Stomach (tissue), 19 donors: ENCODE results near the gene GEMIN4. TPM values are rescaled to one million over a fixed set of nuclear protein-coding genes. Genes with fewer than 3 reads are reported as not detected.

ENCODE experiments used
- DNase-seq, 2 donors: peaks; one replicate each; pipeline versions ENCODE4 v3.0.0 to v3.0.0-alpha.2; 2013 to 2019
- H3K27ac ChIP-seq, 5 donors: fragments of 200-600 bp in 4 of 5; sonication (generic) in 4 of 5; one replicate each; pipeline ENCODE4 v1.5.1; 2013 to 2019; ENCODE audit warnings: mild to moderate bottlenecking in 1 of 5, moderate library complexity in 1 of 5
- H3K27me3 ChIP-seq, 3 donors: fragments of 200-600 bp; sonication (generic); one replicate each; pipeline ENCODE4 v1.5.1; 2017 to 2019; ENCODE audit warnings: mixed run types in 1 of 3
- H3K36me3 ChIP-seq, 4 donors: fragments of 200-600 bp; sonication (generic); 1 replicate in 3 of 4; 2 replicates in 1 of 4; pipeline ENCODE4 v1.5.1; 2016 to 2019
- H3K4me1 ChIP-seq, 4 donors: fragments of 200-600 bp; sonication (generic); one replicate each; pipeline ENCODE4 v1.5.1; 2016 to 2019
- H3K4me3 ChIP-seq, 4 donors: fragments of 200-600 bp; sonication (generic) in 3 of 4; one replicate each; pipeline ENCODE4 v1.5.1; 2016 to 2019; ENCODE audit warnings: mild to moderate bottlenecking in 1 of 4
- H3K9me3 ChIP-seq, 4 donors: fragments of 200-600 bp; sonication (generic); one replicate each; pipeline ENCODE4 v1.5.1; 2016 to 2019
- EP300 ChIP-seq: sonication (generic); formaldehyde crosslinking; IDR thresholded peaks from one replicate; pipeline ENCODE4 v1.6.1; 2017; ENCODE audit warnings: antibody characterized with exemption
- POLR2A ChIP-seq, 4 donors: fragments of 450-650 bp; IDR thresholded peaks; one replicate each; pipeline ENCODE4 v1.6.1; 2016; ENCODE audit warnings: antibody characterized with exemption in 4 of 4, control low read depth in 2 of 4, mild to moderate bottlenecking in 1 of 4, moderate library complexity in 1 of 4
- POLR2AphosphoS5 ChIP-seq, 3 donors: sonication (generic); formaldehyde crosslinking; IDR thresholded peaks; one replicate each; pipeline ENCODE4 v1.6.1; 2016; ENCODE audit warnings: antibody characterized with exemption in 3 of 3
- whole genome bisulfite sequencing, 5 donors: extraction: QIAGEN DNeasy Blood & Tissue Kit in 3 of 5; methylation state at CpG; one replicate each; pipeline versions ENCODE4 v1.1.5 to v1.1.7; 2013 to 2018; 5-methylcytosine and 5-hydroxymethylcytosine counted together
- intact Hi-C: fragments of 100-400 bp; cut with DNase I; formaldehyde crosslinking; loops from one replicate; pipeline ENCODE4 v1.15.1; 2023; ENCODE audit warnings: low total_unique reads
- long read RNA-seq, 10 donors: transcript quantifications; one replicate each; lab custom pipeline, GENCODE V29; 2026
- polyA plus RNA-seq, 3 donors: library from polyadenylated mRNA; stranded (reverse); fragments of 200-250 nt; gene quantifications; one replicate each; pipeline ENCODE4 v1.2.3, GENCODE V29; 2013
- total RNA-seq, 5 donors: library from RNA; depleted of rRNA; stranded (reverse); fragments of >200 nt; gene quantifications; one replicate each; pipeline versions ENCODE4 v1.1.0 to v1.2.3, GENCODE V29; 2014 to 2016
- TF ChIP-seq, protein P1 (sequence below), 7 experiments: fragments of 450-650 bp in 4 of 7; fragments of 200-600 bp in 3 of 7; sonication (generic) in 3 of 7; IDR thresholded peaks; one replicate each; pipeline ENCODE4 v1.5.1; 2016 to 2019; ENCODE audit warnings: antibody characterized with exemption in 7 of 7, control low read depth in 2 of 7, mild to moderate bottlenecking in 1 of 7
- donor health status: healthy with polysubstance abuse.
- donor health status: Bipolar disorder and iron deficiency.
- donor health status: healthy.

Gene GEMIN4
- 10 to 100 TPM in 3 of 5 donors, 1 to 10 TPM in 2; 8.2 to 92.4 (median 21.4) TPM for total RNA-seq
- 10 to 100 TPM in 1 of 3 donors, 1 to 10 TPM in 2; 5.7 to 11.1 (median 7.8) TPM for polyA plus RNA-seq
- long read RNA-seq, donor 1, full-length matches to known transcripts = 6 of 6 reads
- long read RNA-seq, donor 1, partial matches to known transcripts = 0 of 6 reads
- long read RNA-seq, donor 1, other reads (novel, unspliced or antisense) = 0 of 6 reads
- long read RNA-seq, donor 2, full-length matches to known transcripts = 15 of 15 reads
- long read RNA-seq, donor 2, partial matches to known transcripts = 0 of 15 reads
- long read RNA-seq, donor 2, other reads (novel, unspliced or antisense) = 0 of 15 reads
- long read RNA-seq, donor 3, full-length matches to known transcripts = 18 of 18 reads
- long read RNA-seq, donor 3, partial matches to known transcripts = 0 of 18 reads
- long read RNA-seq, donor 3, other reads (novel, unspliced or antisense) = 0 of 18 reads
- long read RNA-seq, donor 4 = 0 reads
- long read RNA-seq, donor 5, full-length matches to known transcripts = 23 of 23 reads
- long read RNA-seq, donor 5, partial matches to known transcripts = 0 of 23 reads
- long read RNA-seq, donor 5, other reads (novel, unspliced or antisense) = 0 of 23 reads
- long read RNA-seq, donor 6, full-length matches to known transcripts = 40 of 40 reads
- long read RNA-seq, donor 6, partial matches to known transcripts = 0 of 40 reads
- long read RNA-seq, donor 6, other reads (novel, unspliced or antisense) = 0 of 40 reads
- long read RNA-seq, donor 7, full-length matches to known transcripts = 18 of 18 reads
- long read RNA-seq, donor 7, partial matches to known transcripts = 0 of 18 reads
- long read RNA-seq, donor 7, other reads (novel, unspliced or antisense) = 0 of 18 reads
- long read RNA-seq, donor 8, full-length matches to known transcripts = 20 of 20 reads
- long read RNA-seq, donor 8, partial matches to known transcripts = 0 of 20 reads
- long read RNA-seq, donor 8, other reads (novel, unspliced or antisense) = 0 of 20 reads
- long read RNA-seq, donor 9, full-length matches to known transcripts = 24 of 24 reads
- long read RNA-seq, donor 9, partial matches to known transcripts = 0 of 24 reads
- long read RNA-seq, donor 9, other reads (novel, unspliced or antisense) = 0 of 24 reads
- long read RNA-seq, donor 10, full-length matches to known transcripts = 4 of 4 reads
- long read RNA-seq, donor 10, partial matches to known transcripts = 0 of 4 reads
- long read RNA-seq, donor 10, other reads (novel, unspliced or antisense) = 0 of 4 reads

DNA sequence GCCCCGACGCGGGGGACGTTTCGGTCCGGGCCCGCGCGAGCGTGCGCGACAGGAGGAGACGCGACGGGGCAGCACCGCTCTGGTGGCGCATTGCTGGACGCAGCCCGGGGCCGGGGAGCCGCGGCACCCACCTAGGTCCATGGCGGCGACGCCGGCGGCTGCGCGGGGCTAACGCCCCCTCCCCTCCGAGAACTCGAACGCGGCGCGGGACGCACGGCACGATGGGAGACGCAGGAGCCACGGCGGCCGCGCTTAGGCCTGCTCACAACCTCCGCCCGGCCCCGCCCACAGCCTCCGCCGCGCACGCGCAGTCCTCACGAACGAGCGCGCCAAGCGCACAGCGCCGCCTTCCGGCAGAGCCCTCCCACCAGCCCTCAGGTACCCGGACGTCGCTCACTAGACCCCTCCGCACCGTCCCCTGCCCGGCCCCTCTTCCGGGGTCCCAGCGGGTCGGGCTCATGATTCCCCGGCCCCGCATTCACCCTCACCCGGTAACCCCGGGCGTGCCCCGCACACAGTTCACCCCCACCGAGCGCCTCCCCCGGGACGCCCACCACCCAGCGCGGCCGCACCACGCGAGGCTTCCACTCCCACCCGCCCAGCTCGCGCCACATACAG lies at the start of gene GEMIN4:
TSS of gene GEMIN4 (minus strand) at position 263 of the 618 bp plus-strand sequence. CDS start at position 141, 122 bp downstream.
- peak; percentile 95 to 98 for DNase-seq
- intact Hi-C loops = no loop called here
- 0 to 1% (median 0%) methylated on average over 40 to 87 of the region's 87 CpGs for WGBS, 5 donors
- TF ChIP-seq, protein P1, sequence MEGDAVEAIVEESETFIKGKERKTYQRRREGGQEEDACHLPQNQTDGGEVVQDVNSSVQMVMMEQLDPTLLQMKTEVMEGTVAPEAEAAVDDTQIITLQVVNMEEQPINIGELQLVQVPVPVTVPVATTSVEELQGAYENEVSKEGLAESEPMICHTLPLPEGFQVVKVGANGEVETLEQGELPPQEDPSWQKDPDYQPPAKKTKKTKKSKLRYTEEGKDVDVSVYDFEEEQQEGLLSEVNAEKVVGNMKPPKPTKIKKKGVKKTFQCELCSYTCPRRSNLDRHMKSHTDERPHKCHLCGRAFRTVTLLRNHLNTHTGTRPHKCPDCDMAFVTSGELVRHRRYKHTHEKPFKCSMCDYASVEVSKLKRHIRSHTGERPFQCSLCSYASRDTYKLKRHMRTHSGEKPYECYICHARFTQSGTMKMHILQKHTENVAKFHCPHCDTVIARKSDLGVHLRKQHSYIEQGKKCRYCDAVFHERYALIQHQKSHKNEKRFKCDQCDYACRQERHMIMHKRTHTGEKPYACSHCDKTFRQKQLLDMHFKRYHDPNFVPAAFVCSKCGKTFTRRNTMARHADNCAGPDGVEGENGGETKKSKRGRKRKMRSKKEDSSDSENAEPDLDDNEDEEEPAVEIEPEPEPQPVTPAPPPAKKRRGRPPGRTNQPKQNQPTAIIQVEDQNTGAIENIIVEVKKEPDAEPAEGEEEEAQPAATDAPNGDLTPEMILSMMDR (IDR thresholded peaks at IDR 0.05) = peak in 6 of 7 experiments; percentile 9 to 95 (median 92)
- no peak for TF ChIP-seq EP300
- peak; percentile 77 to 92 (median 81) for TF ChIP-seq POLR2AphosphoS5 (IDR thresholded peaks at IDR 0.05)
- no peak for TF ChIP-seq POLR2A (IDR thresholded peaks at IDR 0.05)
- H3K4me3 ChIP-seq = peak within 1 kb of the TSS; percentile 80 to 99 (median 85)
- H3K36me3 ChIP-seq = peaks cover 11 to 22% (median 18%) of the 10 kb centered on the region in 4 donors
- no peaks in the 10 kb centered on the region for H3K9me3 ChIP-seq
- no peaks in the 10 kb centered on the region for H3K27me3 ChIP-seq
- H3K4me1 ChIP-seq = peaks cover 17 to 35% (median 27%) of the 10 kb centered on the region in 4 donors
- H3K27ac ChIP-seq = peak within 1 kb of the TSS; percentile 87 to 94 (median 90)

DNA sequence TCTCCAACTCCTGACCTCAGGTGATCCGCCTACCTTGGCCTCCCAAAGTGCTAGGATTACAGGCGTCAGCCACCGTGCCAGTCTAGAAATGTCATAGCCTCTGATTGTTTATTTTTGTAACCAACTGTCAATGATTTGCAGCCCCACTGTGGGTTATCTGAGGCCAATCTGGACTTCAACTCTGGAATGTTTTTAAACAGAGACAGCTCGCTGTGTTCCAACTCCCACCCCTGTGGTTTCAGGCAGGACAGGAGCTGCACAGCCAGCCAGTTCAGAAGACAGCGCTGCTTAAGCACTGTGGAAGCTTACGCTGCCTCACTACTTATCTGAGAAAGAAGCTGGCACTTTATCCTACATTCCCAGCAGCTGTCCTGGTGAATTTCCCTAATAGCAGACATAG lies 49.6 kb upstream of the GEMIN4 start:
- Histone ChIP-seq H3K27me3 (no peaks in the 10 kb centered on the region), H3K27ac (no peak overlapping the region), H3K36me3 (peaks cover 0 to 62% (median 38%) of the 10 kb centered on the region in 4 donors), H3K4me3 (no peak overlapping the region), H3K9me3 (no peaks in the 10 kb centered on the region), H3K4me1 (no peaks in the 10 kb centered on the region)
- intact Hi-C loops = no loop called here
- DNase-seq = no peak
- no peak for TF ChIP-seq POLR2AphosphoS5 (IDR thresholded peaks at IDR 0.05)
- TF ChIP-seq POLR2A (IDR thresholded peaks at IDR 0.05) = no peak
- no peak for TF ChIP-seq EP300
- TF ChIP-seq, protein P1 (IDR thresholded peaks at IDR 0.05) = no peak
- 64 to 73% (median 71%) methylated on average over 6 of the region's 6 CpGs for WGBS, 5 donors

DNA sequence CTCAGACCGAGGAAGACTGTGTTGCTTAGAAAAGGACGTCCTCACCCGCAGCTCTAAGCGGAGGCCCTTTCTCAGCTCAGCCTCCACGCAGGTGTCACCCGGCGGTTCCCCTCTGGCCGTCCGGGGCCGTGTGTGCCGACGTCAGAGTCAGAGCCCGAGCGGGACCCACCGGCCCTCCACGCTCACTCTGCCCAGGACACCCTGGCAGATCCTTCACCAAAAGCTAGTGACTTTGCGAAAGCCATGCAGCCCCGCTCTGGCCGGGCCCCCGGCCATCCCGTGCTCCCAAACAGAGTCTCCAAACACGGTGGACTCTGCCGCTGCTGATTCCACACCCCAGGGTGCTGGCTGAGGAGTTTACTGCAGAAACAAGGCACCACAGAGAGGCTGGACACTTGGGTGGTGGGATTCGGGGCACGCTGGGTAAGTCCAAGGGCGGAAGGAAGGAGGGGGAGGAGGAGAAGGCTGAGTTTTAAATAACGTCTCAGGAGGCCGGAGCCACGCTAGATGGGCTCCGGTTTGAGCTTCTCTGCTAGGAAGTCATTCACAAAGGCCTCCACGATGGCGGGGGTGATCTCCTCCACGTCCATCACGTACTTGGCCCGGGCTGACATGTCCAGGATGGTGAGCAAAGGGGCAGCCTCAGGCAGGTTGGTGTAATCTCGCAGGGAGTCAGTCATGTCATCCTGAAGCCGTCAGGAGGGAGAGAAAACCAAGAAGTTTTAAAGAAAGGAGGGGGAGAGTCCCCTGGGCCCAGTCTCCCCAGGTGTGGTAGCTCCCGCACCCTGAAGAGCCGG lies 48.6 kb upstream of the GEMIN4 start:
- 87 to 95% (median 90%) methylated on average over 33 to 39 of the region's 39 CpGs for WGBS, 5 donors
- no peak for DNase-seq
- H3K36me3 ChIP-seq = peaks cover 0 to 62% (median 34%) of the 10 kb centered on the region in 4 donors
- no peak for TF ChIP-seq EP300
- TF ChIP-seq POLR2AphosphoS5 (IDR thresholded peaks at IDR 0.05) = no peak
- no peak for TF ChIP-seq POLR2A (IDR thresholded peaks at IDR 0.05)
- TF ChIP-seq, protein P1 (IDR thresholded peaks at IDR 0.05) = no peak
- H3K9me3 ChIP-seq = no peaks in the 10 kb centered on the region
- no peak overlapping the region for H3K27ac ChIP-seq
- peaks cover 0 to 3% (median under 1%) of the 10 kb centered on the region in 4 donors for H3K4me1 ChIP-seq
- H3K4me3 ChIP-seq = no peak overlapping the region
- intact Hi-C loops = no loop called here
- H3K27me3 ChIP-seq = no peaks in the 10 kb centered on the region
